ENCODE data around the gene SHLD3.

DNA sequence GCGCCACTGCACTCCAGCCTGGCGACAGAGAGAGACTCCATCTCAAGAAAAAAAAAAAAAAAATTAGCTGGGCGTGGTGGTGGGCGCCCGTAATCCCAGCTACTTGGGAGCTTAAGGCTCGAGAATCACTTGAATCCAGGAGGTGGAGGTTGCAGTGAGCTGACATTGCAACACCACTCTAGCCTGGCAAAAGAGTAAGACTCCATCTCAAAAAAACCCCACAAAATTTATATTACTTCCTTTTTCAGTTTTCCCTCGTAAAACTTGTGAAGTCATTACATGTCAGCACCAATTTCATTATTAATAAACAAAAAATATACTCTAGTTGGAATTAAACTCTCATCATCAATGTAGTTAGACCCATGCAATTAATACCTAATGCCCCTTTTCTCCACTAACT is 43.9 kb downstream of the SHLD3 start:
- TF ChIP-seq, protein P1, sequence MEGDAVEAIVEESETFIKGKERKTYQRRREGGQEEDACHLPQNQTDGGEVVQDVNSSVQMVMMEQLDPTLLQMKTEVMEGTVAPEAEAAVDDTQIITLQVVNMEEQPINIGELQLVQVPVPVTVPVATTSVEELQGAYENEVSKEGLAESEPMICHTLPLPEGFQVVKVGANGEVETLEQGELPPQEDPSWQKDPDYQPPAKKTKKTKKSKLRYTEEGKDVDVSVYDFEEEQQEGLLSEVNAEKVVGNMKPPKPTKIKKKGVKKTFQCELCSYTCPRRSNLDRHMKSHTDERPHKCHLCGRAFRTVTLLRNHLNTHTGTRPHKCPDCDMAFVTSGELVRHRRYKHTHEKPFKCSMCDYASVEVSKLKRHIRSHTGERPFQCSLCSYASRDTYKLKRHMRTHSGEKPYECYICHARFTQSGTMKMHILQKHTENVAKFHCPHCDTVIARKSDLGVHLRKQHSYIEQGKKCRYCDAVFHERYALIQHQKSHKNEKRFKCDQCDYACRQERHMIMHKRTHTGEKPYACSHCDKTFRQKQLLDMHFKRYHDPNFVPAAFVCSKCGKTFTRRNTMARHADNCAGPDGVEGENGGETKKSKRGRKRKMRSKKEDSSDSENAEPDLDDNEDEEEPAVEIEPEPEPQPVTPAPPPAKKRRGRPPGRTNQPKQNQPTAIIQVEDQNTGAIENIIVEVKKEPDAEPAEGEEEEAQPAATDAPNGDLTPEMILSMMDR (IDR thresholded peaks at IDR 0.05) = no peak
- no peak for TF ChIP-seq POLR2A (IDR thresholded peaks at IDR 0.05)
